H1 (cell line): ENCODE measurements around the gene TOMM34. TPM values are rescaled to one million over a fixed set of nuclear protein-coding genes. Genes with fewer than 3 reads are reported as not detected.

ENCODE experiments used
- TAF7 ChIP-seq: optimal IDR thresholded peaks from 2 replicates; pipeline ENCODE3; 2011; ENCODE audit warnings: low read depth, mild to moderate bottlenecking, inconsistent platforms, low read length, moderate library complexity, borderline replicate concordance
- polyA plus RNA-seq, 7 experiments: library from polyadenylated mRNA; depleted of rRNA in 3 of 7; stranded (reverse) in 5 of 7; unstranded in 2 of 7; fragments of >200 nt in 5 of 7; fragments of 200-250 nt in 2 of 7; gene quantifications; 1 replicate in 5 of 7; 2 replicates in 1 of 7; 4 replicates in 1 of 7; pipeline versions ENCODE4 v1.2.1 to v1.2.3, GENCODE V29; 2011 to 2013; ENCODE audit warnings: missing spikeins in 2 of 7, mixed read lengths in 2 of 7
- total RNA-seq: library from RNA; stranded (reverse); fragmentation: NEBNext Ultra II Directional; extraction: Animal tissue kit (Norgen Biotek cat#: 25700); gene quantifications from 2 replicates; pipeline ENCODE4 v1.2.1, GENCODE V29; 2021

TOMM34 gene
- total and polyA plus RNA-seq, 2 of the 8 experiments (the other 6 are each of a cell fraction or from before 2014, with no cell fraction given), result 32.1 to 35.1 TPM

DNA sequence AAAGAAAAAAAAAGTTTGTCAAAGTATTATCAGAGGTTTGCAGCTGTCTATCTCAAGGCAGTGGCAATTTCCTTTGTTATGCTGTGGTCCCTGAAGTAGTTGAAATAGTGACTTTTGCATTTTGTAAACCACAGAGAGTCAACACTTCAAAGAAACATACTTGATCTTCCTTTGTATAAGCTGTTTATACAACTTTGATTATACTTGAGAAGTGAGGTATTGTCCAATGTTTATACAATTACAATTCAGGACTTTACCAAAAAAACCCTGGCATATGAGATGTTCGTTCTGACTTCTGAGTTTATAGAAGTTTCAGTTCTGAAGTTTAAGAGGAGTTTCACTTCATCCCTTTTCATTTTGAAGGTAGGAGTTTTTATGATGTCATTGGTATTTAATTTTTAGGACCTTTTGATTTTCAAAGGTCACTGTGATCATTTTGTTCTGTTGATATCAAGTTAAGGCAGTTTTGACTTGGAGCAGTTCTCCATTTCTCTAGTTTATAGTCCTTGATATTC is 10.1 kb upstream of the TOMM34 start (continued):
- no peak for TF ChIP-seq TAF7
